Right atrium auricular region (tissue), 2 donors: Measurements from ENCODE around the gene PRKCA. TPM values are rescaled to one million over a fixed set of nuclear protein-coding genes. Genes with fewer than 3 reads are reported as not detected.

Source experiments
- DNase-seq: peaks from one replicate; pipeline ENCODE4 v3.0.0-alpha.2; 2019; ENCODE audit warnings: low spot score
- H3K27ac ChIP-seq, 2 donors: fragments of 200-600 bp; sonication (generic); 1 replicate in 1 of 2; 2 replicates in 1 of 2; pipeline ENCODE4 v1.5.1; 2016 to 2019
- H3K27me3 ChIP-seq, 2 donors: fragments of 200-600 bp; sonication (generic); one replicate each; pipeline versions ENCODE4 v1.5.1 to v1.6.0; 2017 to 2019
- H3K36me3 ChIP-seq: fragments of 200-600 bp; sonication (generic); one replicate; pipeline ENCODE4 v1.5.1; 2016
- H3K4me1 ChIP-seq, 2 donors: fragments of 200-600 bp; sonication (generic); one replicate each; pipeline versions ENCODE4 v1.5.1 to v1.6.0; 2017 to 2019
- H3K4me3 ChIP-seq, 2 donors: fragments of 200-600 bp; sonication (generic); 1 replicate in 1 of 2; 2 replicates in 1 of 2; pipeline ENCODE4 v1.5.1; 2017 to 2019; ENCODE audit warnings: mild to moderate bottlenecking in 1 of 2, moderate library complexity in 1 of 2
- H3K9me3 ChIP-seq, 2 donors: fragments of 200-600 bp; sonication (generic); one replicate each; pipeline ENCODE4 v1.5.1; 2019
- CTCF ChIP-seq, 2 donors: fragments of 200-600 bp; sonication (generic); IDR thresholded peaks; one replicate each; pipeline ENCODE4 v1.5.1; 2019; ENCODE audit warnings: antibody characterized with exemption in 2 of 2
- total RNA-seq, 2 donors: library from RNA; depleted of rRNA; stranded (reverse); fragments of >200 nt; gene quantifications; one replicate each; pipeline ENCODE4 v1.1.0, GENCODE V29; 2016

PRKCA gene
- total RNA-seq, 2 donors from 2014 or later = 6.4 to 6.6 TPM

- DNase-seq = no peak
- H3K9me3 ChIP-seq = no peaks in the 10 kb centered on the region
- no peak overlapping the region for H3K27ac ChIP-seq
- TF ChIP-seq CTCF (IDR thresholded peaks at IDR 0.05) = no peak
- H3K36me3 ChIP-seq = no peaks in the 10 kb centered on the region
- H3K4me3 ChIP-seq = no peak overlapping the region
- H3K4me1 ChIP-seq = peaks cover 0 to 7% of the 10 kb centered on the region in 2 donors
- no peaks in the 10 kb centered on the region for H3K27me3 ChIP-seq
These were observed 283.1 kb downstream of the PRKCA start for GRCh38 chr17:66585472-66585871.

DNA sequence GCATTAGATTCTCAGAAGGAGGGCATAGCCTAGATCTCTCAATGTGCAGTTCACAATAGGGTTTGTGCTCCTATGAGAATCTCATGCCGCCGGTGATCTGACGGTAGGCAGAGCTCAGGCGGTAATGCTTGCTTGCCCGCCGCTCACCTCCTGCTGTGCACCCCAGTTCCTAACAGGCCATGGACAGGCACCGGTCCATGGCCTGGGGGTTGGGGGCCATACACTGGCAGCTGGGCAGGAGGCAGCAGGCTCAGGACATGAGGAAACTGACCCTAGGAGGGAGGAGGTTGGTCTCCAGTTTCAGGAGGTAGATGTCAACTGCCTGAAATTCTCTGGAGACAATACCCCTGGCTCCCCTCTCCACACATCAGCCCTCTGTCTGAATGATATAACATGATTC, 287.5 kb downstream of the PRKCA start:
- Histone ChIP-seq H3K36me3 (no peaks in the 10 kb centered on the region), H3K4me1 (no peaks in the 10 kb centered on the region), H3K9me3 (no peaks in the 10 kb centered on the region), H3K27ac (no peak overlapping the region), H3K27me3 (no peaks in the 10 kb centered on the region), H3K4me3 (no peak overlapping the region)
- TF ChIP-seq CTCF (IDR thresholded peaks at IDR 0.05) = no peak
- no peak for DNase-seq

- Histone ChIP-seq H3K9me3 (no peaks in the 10 kb centered on the region), H3K4me1 (no peaks in the 10 kb centered on the region), H3K27ac (no peak overlapping the region), H3K27me3 (no peaks in the 10 kb centered on the region), H3K4me3 (no peak overlapping the region), H3K36me3 (no peaks in the 10 kb centered on the region)
- no peak for DNase-seq
- TF ChIP-seq CTCF (IDR thresholded peaks at IDR 0.05) = no peak
These were observed 290.7 kb downstream of the PRKCA start for GRCh38 chr17:66593116-66593515.

DNA sequence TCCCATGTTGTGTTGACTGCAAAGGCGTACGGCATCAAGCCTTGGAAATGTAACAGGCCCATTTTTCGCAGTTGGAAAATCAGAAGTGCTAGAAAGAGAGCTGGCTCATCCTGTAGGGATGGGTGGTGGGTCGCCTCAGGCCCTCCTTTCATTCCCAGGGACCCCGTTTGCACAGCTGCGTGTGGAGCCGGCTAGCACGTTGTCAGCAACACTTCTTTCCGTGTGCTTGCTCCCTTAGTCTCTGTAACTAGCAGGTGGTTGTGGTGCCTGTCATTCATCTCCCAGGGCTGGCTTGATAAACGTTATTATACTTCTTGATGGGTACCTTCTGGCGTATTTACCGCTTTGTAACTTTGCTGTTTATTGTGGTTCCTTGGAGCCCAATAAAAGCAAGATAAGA, 293.5 kb downstream of the PRKCA start:
- Histone ChIP-seq H3K36me3 (no peaks in the 10 kb centered on the region), H3K9me3 (no peaks in the 10 kb centered on the region), H3K4me3 (no peak overlapping the region), H3K4me1 (no peaks in the 10 kb centered on the region), H3K27me3 (no peaks in the 10 kb centered on the region), H3K27ac (no peak overlapping the region)
- DNase-seq = no peak
- TF ChIP-seq CTCF (IDR thresholded peaks at IDR 0.05) = no peak

- no peak overlapping the region for H3K4me3 ChIP-seq
- no peak overlapping the region for H3K27ac ChIP-seq
- H3K4me1 ChIP-seq = no peaks in the 10 kb centered on the region
- no peaks in the 10 kb centered on the region for H3K9me3 ChIP-seq
- TF ChIP-seq CTCF (IDR thresholded peaks at IDR 0.05) = no peak
- peak; percentile 57 for DNase-seq
- no peaks in the 10 kb centered on the region for H3K27me3 ChIP-seq
- no peaks in the 10 kb centered on the region for H3K36me3 ChIP-seq
These were observed 300.4 kb downstream of the PRKCA start for GRCh38 chr17:66602659-66603384.

DNA sequence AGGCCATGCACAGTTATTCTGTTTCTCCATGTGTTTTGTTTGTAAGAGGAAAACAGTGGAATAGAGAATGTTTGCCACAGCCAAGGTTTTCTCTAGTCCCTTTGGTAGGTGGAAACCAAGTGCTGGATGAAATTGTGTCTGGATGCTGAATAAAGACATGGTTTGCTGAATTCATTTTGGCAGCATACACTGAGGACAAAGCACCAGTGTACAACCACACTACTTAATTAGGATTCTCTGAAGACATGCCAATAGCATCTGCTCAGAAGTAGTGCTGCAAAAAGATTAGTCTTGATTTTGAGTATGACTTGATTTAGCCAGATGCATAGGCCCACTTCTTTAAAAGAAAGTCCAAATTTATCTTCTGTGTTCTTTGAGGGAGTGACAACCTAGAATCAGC, 302.0 kb downstream of the PRKCA start:
- Histone ChIP-seq H3K27ac (no peak overlapping the region), H3K4me3 (no peak overlapping the region), H3K27me3 (no peaks in the 10 kb centered on the region), H3K9me3 (no peaks in the 10 kb centered on the region), H3K36me3 (no peaks in the 10 kb centered on the region), H3K4me1 (no peaks in the 10 kb centered on the region)
- no peak for TF ChIP-seq CTCF (IDR thresholded peaks at IDR 0.05)
- peak; percentile 2 for DNase-seq
